Measurements from ENCODE around the gene UBE2L3. TPM values are rescaled to one million over a fixed set of nuclear protein-coding genes. Genes with fewer than 3 reads are reported as not detected.
A peak's percentile ranks its signal among the peaks of the same experiment; 100 is the strongest.
"Not testable (repeated sequence)": the region's sequence is repeated elsewhere in the genome, so short reads cannot be mapped to it uniquely, and the experiment has no call there.

The UBE2L3 gene
- total RNA-seq, 1 experiment from 2014 or later = 66.6 TPM

- H3K27me3 Mint-ChIP-seq (ENCODE audit: unreplicated experiment) = no peaks in the 10 kb centered on the region
- H3K36me3 Mint-ChIP-seq (ENCODE audit: insufficient read depth, unreplicated experiment) = peaks cover 57% of the 10 kb centered on the region
- H3K4me1 Mint-ChIP-seq (ENCODE audit: low read depth, unreplicated experiment) = peaks cover 41% of the 10 kb centered on the region
- TF ChIP-seq CTCF (IDR thresholded peaks at IDR 0.05; ENCODE audit: unreplicated experiment) = no peak
- no TSS peak for BruUV-seq (replicated peaks)
- no peaks in the 10 kb centered on the region for H3K9me3 Mint-ChIP-seq (ENCODE audit: low read depth, unreplicated experiment)
- intact Hi-C loops (cut with micrococcal nuclease; ENCODE audit: unreplicated experiment) = no loop called here
- no peak overlapping the region for H3K27ac Mint-ChIP-seq (ENCODE audit: unreplicated experiment)
- DNase-seq = no peak
- H3K4me3 Mint-ChIP-seq (ENCODE audit: low read depth, unreplicated experiment) = no peak overlapping the region
- CTCF ChIA-PET = interaction anchor here (1.4 kb wide), 1 partner anchor 13 kb away, joined by 3 read pairs; no protein-coding TSS in a partner anchor
These were observed 24.2 kb downstream of the UBE2L3 start for GRCh38 chr22:21591695-21592094.

- no peak for TF ChIP-seq CTCF (IDR thresholded peaks at IDR 0.05; ENCODE audit: unreplicated experiment)
- peaks cover 60% of the 10 kb centered on the region for H3K36me3 Mint-ChIP-seq (ENCODE audit: insufficient read depth, unreplicated experiment)
- DNase-seq = no peak
- H3K27me3 Mint-ChIP-seq (ENCODE audit: unreplicated experiment) = no peaks in the 10 kb centered on the region
- H3K4me1 Mint-ChIP-seq (ENCODE audit: low read depth, unreplicated experiment) = peaks cover 41% of the 10 kb centered on the region
- CTCF ChIA-PET = interaction anchor here (1.4 kb wide), 1 partner anchor 13 kb away, joined by 3 read pairs; no protein-coding TSS in a partner anchor
- intact Hi-C loops (cut with micrococcal nuclease; ENCODE audit: unreplicated experiment) = no loop called here
- no peak overlapping the region for H3K4me3 Mint-ChIP-seq (ENCODE audit: low read depth, unreplicated experiment)
- no peaks in the 10 kb centered on the region for H3K9me3 Mint-ChIP-seq (ENCODE audit: low read depth, unreplicated experiment)
- no TSS peak for BruUV-seq (replicated peaks)
- no peak overlapping the region for H3K27ac Mint-ChIP-seq (ENCODE audit: unreplicated experiment)
These were observed 24.9 kb downstream of the UBE2L3 start for GRCh38 chr22:21592422-21592821.

GRCh38 chr22:21593406-21594232, 26.1 kb downstream of the UBE2L3 start:
- peaks cover 54% of the 10 kb centered on the region for H3K36me3 Mint-ChIP-seq (ENCODE audit: insufficient read depth, unreplicated experiment)
- H3K9me3 Mint-ChIP-seq (ENCODE audit: low read depth, unreplicated experiment) = no peaks in the 10 kb centered on the region
- H3K27me3 Mint-ChIP-seq (ENCODE audit: unreplicated experiment) = no peaks in the 10 kb centered on the region
- peak overlapping the region; percentile 5 for H3K27ac Mint-ChIP-seq (ENCODE audit: unreplicated experiment)
- CTCF ChIA-PET = interaction anchor here (0.7 to 1.4 kb wide), 3 partner anchors 14 to 53 kb away, joined by 3 read pairs; no protein-coding TSS in a partner anchor
- BruUV-seq (replicated peaks) = no TSS peak
- peak; percentile 15 for DNase-seq
- TF ChIP-seq CTCF (IDR thresholded peaks at IDR 0.05; ENCODE audit: unreplicated experiment) = peak; percentile 71
- H3K4me1 Mint-ChIP-seq (ENCODE audit: low read depth, unreplicated experiment) = peaks cover 41% of the 10 kb centered on the region
- no peak overlapping the region for H3K4me3 Mint-ChIP-seq (ENCODE audit: low read depth, unreplicated experiment)
- intact Hi-C loops (cut with micrococcal nuclease; ENCODE audit: unreplicated experiment) = no loop called here

GRCh38 chr22:21594865-21595452, 27.4 kb downstream of the UBE2L3 start:
- Mint-ChIP-seq H3K4me3 (ENCODE audit: low read depth, unreplicated experiment) (no peak overlapping the region), H3K9me3 (ENCODE audit: low read depth, unreplicated experiment) (no peaks in the 10 kb centered on the region), H3K36me3 (ENCODE audit: insufficient read depth, unreplicated experiment) (peaks cover 62% of the 10 kb centered on the region), H3K27me3 (ENCODE audit: unreplicated experiment) (no peaks in the 10 kb centered on the region), H3K4me1 (ENCODE audit: low read depth, unreplicated experiment) (peaks cover 44% of the 10 kb centered on the region), H3K27ac (ENCODE audit: unreplicated experiment) (no peak overlapping the region)
- BruUV-seq (replicated peaks) = no TSS peak
- TF ChIP-seq CTCF (IDR thresholded peaks at IDR 0.05; ENCODE audit: unreplicated experiment) = no peak
- CTCF ChIA-PET = no interaction called here
- intact Hi-C loops (cut with micrococcal nuclease; ENCODE audit: unreplicated experiment) = no loop called here
- DNase-seq = no peak

GRCh38 chr22:21596356-21597135, 29.0 kb downstream of the UBE2L3 start:
- BruUV-seq (replicated peaks); DNase-seq; intact Hi-C loops (cut with micrococcal nuclease; ENCODE audit: unreplicated experiment); H3K9me3 Mint-ChIP-seq (ENCODE audit: low read depth, unreplicated experiment); CTCF ChIA-PET; H3K27ac Mint-ChIP-seq (ENCODE audit: unreplicated experiment); H3K27me3 Mint-ChIP-seq (ENCODE audit: unreplicated experiment); H3K4me3 Mint-ChIP-seq (ENCODE audit: low read depth, unreplicated experiment): not testable (repeated sequence)
- Mint-ChIP-seq H3K36me3 (ENCODE audit: insufficient read depth, unreplicated experiment) (peaks cover 52% of the 10 kb centered on the region), H3K4me1 (ENCODE audit: low read depth, unreplicated experiment) (peaks cover 28% of the 10 kb centered on the region)
